Ovary (tissue), 3 donors: Measurements from ENCODE around the gene RRAD.

ENCODE experiments used
- EP300 ChIP-seq: sonication (generic); formaldehyde crosslinking; IDR thresholded peaks from one replicate; pipeline ENCODE4 v1.6.1; 2017; ENCODE audit warnings: antibody characterized with exemption
- POLR2A ChIP-seq: fragments of 450-650 bp; IDR thresholded peaks from one replicate; pipeline ENCODE4 v1.6.1; 2017; ENCODE audit warnings: antibody characterized with exemption, mild to moderate bottlenecking, moderate library complexity
- TF ChIP-seq, protein P1 (sequence below), 3 donors: fragments of 450-650 bp in 2 of 3; fragments of 200-600 bp in 1 of 3; IDR thresholded peaks; one replicate each; pipeline versions ENCODE4 v1.5.1 to v1.8.0; 2016 to 2022; ENCODE audit warnings: antibody characterized with exemption in 3 of 3, mild to moderate bottlenecking in 1 of 3
- donor health status: DM: no; HTN: no; CAD: no.

DNA sequence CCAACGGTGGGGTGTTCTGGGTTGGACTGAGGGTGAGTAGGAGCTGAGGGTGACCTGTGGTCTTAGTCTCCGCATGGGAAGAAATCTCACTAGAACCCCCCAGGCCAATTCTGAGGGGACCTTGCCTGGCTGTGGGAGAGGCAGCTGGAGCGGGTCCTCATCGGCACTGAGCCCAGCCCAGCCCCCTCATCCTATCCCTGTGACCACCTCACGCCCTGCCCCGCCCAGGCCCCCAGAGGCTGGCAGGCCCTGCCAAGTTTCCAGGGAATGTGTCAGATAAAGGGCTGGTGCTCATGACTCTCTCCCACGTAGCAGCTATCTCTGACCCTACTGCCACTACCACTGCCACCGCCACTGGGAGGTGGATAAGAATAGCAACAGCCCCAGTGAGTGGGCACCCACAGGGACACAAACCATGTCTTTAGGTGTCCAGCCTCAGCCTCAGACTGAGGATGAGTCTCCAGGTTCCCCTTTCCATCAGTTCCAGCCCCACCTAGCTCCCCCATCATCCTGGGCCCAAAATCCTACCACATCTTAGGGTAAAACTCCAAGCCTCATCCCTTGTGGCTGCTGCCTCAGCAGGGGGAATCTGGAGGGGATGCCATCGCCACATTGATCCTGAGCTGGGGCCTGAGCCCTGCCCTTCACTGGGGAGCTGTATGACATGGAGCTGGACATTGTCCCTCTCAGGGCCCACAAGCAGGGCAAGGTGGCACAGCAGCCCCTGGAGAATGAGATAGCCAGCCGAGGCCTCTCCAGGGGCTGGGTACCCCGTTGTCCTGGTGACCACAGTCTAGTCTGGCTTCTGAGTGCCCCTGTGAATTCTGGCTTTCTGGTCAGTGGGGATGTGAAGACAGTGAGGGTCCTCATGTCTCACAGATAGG lies 21.5 kb downstream of the RRAD start:
- TF ChIP-seq, protein P1, sequence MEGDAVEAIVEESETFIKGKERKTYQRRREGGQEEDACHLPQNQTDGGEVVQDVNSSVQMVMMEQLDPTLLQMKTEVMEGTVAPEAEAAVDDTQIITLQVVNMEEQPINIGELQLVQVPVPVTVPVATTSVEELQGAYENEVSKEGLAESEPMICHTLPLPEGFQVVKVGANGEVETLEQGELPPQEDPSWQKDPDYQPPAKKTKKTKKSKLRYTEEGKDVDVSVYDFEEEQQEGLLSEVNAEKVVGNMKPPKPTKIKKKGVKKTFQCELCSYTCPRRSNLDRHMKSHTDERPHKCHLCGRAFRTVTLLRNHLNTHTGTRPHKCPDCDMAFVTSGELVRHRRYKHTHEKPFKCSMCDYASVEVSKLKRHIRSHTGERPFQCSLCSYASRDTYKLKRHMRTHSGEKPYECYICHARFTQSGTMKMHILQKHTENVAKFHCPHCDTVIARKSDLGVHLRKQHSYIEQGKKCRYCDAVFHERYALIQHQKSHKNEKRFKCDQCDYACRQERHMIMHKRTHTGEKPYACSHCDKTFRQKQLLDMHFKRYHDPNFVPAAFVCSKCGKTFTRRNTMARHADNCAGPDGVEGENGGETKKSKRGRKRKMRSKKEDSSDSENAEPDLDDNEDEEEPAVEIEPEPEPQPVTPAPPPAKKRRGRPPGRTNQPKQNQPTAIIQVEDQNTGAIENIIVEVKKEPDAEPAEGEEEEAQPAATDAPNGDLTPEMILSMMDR (IDR thresholded peaks at IDR 0.05) = no peak
- TF ChIP-seq POLR2A (no peak), EP300 (no peak)
